Measurements from ENCODE around the gene SREBF2.

- TF ChIP-seq EP300 (IDR thresholded peaks at IDR 0.05) (no peak), CTCF (IDR thresholded peaks at IDR 0.05) (no peak), POLR2AphosphoS5 (IDR thresholded peaks at IDR 0.05) (no peak), POLR2A (IDR thresholded peaks at IDR 0.05) (no peak)
These were observed 7.5 kb upstream of the SREBF2 start for GRCh38 chr22:41825376-41825775.
